ENCODE data around the gene ALG13. TPM values are rescaled to one million over a fixed set of nuclear protein-coding genes. Genes with fewer than 3 reads are reported as not detected.
"Not testable (repeated sequence)": the region's sequence is repeated elsewhere in the genome, so short reads cannot be mapped to it uniquely, and the experiment has no call there.

ALG13 gene
- total RNA-seq = 97.1 TPM

DNA sequence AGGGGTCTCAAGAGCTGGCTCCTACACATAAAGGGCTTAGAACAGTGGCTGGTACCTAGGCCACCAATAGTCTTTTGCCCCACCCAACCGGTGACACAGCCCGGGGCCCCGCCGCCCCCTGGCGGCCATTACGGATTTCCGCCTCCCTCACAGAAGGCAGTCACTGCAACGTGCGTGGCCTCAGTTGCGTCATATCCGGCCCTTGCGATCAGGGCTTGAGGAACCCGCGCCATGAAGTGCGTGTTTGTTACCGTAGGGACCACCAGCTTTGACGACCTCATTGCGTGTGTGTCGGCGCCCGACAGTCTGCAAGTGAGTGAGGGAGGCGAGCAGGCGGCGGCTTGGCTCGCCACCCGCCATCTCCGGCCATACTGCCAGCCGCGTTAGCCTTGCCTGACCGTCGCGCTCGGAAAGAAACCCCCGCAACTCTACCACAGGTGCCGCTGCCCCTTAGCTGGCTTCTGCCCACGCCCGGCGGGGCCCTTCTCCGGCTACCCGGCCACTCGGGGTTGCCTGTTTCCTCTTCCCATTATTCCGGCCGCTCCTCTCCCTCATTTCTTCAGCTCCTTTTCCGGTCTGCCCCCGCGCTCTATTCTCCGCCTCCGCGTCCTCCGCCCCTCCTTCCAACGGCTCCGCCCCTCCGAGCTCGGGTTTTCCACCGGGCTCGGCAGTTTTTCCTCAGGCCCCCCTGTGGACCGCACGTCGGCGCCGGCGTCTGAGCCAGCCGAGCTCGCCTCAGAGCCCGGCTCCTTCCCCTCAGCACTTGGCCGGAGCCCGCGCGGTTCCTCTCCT, at the start of gene ALG13:
ALG13 (plus strand) TSS at position 183 of the 792 bp plus-strand sequence; CDS start at position 232, 49 bp downstream.
- Histone ChIP-seq H3K4me1 (ENCODE audit: insufficient read depth, low read length) (peaks cover 23% of the 10 kb centered on the region), H3K27me3 (ENCODE audit: insufficient read depth, low read length) (no peaks in the 10 kb centered on the region), H3K9me3 (ENCODE audit: low read depth, low read length) (no peaks in the 10 kb centered on the region), H3K4me3 (ENCODE audit: low read length) (peak within 1 kb of the TSS; percentile 75)

DNA sequence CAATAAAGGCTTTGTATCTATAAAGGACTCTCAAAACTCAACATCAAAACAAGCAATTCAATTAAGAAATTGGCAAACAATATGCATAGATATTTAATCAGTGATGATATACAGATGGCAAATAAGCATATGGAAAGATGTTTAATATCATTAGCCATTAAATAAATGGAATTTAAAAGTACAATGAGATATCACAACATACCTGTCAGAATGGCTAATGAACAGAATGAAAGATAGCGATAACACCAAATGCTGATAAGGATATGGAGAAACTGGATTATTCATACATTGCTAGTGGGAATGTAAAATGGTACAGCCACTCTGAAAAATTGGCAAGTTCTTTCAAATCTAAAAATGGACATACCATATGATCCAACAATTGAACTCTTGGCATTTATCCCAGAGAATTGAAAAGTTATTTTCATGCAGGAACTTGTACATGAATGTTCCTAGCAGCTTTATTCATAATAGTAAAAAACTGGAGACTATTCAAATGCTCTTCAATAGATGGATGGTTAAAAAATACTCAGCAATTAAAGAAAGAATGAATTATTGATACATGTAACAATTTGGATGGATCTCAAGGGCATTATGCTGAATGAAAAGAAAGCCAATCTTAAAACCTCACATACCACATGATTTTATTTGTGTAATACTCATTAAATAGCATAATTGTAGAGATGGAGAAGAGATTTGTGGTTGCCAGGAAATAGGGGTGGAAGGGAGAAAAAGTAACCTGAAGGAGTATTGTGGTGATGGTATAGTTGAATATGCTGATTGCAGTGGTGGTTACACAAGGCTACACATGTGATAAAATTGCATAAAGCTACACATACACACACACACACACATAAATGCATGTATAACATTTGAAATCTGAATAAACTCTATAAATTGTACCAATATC, 45.9 kb upstream of the ALG13 start:
- Histone ChIP-seq H3K27me3 (ENCODE audit: insufficient read depth, low read length) (no peaks in the 10 kb centered on the region), H3K4me1 (ENCODE audit: insufficient read depth, low read length) (no peaks in the 10 kb centered on the region), H3K9me3 (ENCODE audit: low read depth, low read length) (no peaks in the 10 kb centered on the region), H3K4me3 (ENCODE audit: low read length) (no peak overlapping the region)

DNA sequence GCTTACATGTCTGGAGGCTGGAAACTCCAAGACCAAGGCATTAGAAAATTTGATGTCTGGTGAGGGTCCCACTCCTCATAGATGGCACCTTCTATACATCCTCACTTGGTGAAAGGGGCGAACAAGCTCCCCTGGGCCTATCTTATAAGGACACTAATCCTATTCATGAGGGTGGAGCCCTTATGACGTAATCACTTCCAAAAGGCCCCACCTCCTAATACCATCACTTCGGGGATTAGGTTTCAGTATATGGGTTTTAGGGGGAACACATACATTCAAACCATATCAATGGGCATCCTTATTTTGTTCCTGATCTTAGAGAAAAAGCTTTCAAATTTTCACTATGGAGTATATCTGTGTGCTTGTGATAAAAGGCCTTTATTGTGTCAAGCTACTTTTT, 39.0 kb upstream of the ALG13 start:
- Histone ChIP-seq H3K9me3 (ENCODE audit: low read depth, low read length) (no peaks in the 10 kb centered on the region), H3K4me1 (ENCODE audit: insufficient read depth, low read length) (no peaks in the 10 kb centered on the region), H3K4me3 (ENCODE audit: low read length) (no peak overlapping the region), H3K27me3 (ENCODE audit: insufficient read depth, low read length) (no peaks in the 10 kb centered on the region)

DNA sequence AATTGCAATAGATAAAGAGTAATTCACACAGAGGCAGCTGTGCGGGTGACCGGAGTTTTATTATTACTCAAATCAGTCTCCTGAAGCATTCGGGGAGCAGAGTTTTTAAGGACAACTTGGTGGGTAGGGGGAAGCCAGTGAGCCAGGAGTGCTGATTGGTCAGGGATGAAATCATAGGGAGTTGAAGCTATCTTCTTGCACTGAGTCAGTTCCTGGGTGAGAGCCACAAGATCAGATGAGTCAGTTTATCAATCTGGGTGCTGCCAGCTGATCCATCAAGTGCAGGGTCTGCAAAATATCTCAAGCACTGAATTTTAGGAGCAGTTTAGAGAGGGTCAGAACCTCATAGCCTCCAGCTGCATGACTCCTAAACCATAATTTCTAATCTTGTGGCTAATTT, 35.8 kb upstream of the ALG13 start:
- not testable (repeated sequence) for H3K9me3 ChIP-seq (ENCODE audit: low read depth, low read length); H3K4me3 ChIP-seq (ENCODE audit: low read length); H3K27me3 ChIP-seq (ENCODE audit: insufficient read depth, low read length); H3K4me1 ChIP-seq (ENCODE audit: insufficient read depth, low read length)

DNA sequence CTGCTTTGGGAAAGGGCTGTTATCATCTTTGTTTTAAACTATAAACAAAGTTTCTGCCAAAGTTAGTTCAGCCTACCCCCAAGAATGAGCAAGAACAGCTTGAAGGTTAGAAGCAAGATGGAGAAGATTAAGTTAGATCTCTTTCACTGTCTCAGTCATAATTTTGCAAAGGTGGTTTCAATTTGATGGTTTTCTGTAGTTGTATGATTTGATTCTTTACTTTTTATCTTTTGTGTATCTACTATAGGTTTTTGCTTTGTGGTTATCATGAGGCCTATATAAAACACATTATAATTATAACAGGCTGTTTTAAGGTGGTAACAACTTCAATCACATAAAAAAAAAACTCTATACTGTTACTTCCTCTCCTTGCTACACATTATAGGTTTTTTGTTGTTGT, 35.4 kb upstream of the ALG13 start:
- Histone ChIP-seq H3K4me3 (ENCODE audit: low read length) (no peak overlapping the region), H3K9me3 (ENCODE audit: low read depth, low read length) (no peaks in the 10 kb centered on the region), H3K4me1 (ENCODE audit: insufficient read depth, low read length) (no peaks in the 10 kb centered on the region), H3K27me3 (ENCODE audit: insufficient read depth, low read length) (no peaks in the 10 kb centered on the region)

DNA sequence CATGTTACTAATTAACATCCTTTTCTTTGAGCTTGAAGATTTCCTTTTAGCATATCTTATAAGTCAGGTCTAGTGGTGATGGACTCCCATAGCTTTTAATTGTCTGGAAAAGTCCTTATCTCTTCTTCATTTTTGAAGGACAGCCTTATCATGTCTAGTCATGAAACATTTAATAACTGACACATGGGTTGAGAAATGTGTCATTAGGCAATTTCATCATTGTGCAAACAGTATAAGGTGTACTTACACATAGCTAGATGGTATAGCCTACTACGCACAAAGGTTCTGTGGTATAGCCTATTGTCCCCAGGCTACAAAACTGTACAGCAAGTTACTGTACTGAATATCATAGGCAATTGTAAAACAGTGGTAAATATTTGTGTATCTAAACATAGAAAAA, 34.5 kb upstream of the ALG13 start:
- no peaks in the 10 kb centered on the region for H3K9me3 ChIP-seq (ENCODE audit: low read depth, low read length)
- no peak overlapping the region for H3K4me3 ChIP-seq (ENCODE audit: low read length)
- H3K4me1 ChIP-seq (ENCODE audit: insufficient read depth, low read length) = no peaks in the 10 kb centered on the region
- no peaks in the 10 kb centered on the region for H3K27me3 ChIP-seq (ENCODE audit: insufficient read depth, low read length)

DNA sequence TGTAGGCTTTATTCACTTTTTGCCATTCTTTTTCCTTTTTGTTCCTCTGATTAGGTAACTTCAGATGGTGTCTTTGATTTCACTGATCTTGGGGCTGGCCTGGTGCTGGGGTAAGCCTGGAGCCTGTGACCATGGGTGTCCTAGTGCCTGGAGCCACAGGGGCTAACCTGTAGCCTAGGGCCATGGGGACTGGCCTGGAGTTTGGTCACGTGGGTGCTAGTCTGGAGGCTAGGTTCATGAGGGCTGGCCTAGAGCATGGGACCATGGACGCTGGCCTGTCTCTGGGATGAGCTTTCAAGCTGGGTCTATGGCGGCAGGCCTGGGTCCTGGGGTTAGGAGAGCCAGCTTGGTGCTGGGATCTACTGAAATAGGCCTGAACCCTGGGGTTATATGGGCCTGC, 32.2 kb upstream of the ALG13 start:
- Histone ChIP-seq H3K4me1 (ENCODE audit: insufficient read depth, low read length) (no peaks in the 10 kb centered on the region), H3K4me3 (ENCODE audit: low read length) (no peak overlapping the region), H3K9me3 (ENCODE audit: low read depth, low read length) (no peaks in the 10 kb centered on the region), H3K27me3 (ENCODE audit: insufficient read depth, low read length) (no peaks in the 10 kb centered on the region)

DNA sequence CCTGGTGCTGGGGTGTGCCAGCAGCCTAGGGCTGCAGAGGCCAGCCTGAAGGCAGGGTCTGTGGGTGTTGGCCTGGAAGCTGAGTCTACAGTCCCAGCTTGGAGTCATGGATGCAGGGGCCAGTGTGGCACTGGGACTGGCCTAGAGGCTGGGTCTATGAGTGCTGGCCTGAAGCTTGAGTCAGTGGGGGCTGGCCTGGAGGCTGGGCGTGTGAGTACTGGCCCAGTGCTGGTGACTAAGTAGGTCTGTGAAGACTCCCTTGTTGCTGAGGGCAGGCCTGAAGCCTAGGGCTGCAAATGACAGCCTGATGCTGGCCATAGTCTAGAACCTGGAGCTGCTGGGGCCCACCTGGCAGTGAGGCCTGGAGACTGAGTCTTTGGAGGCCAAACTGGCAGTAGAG, 31.3 kb upstream of the ALG13 start:
- Histone ChIP-seq H3K4me1 (ENCODE audit: insufficient read depth, low read length) (no peaks in the 10 kb centered on the region), H3K4me3 (ENCODE audit: low read length) (no peak overlapping the region), H3K9me3 (ENCODE audit: low read depth, low read length) (no peaks in the 10 kb centered on the region), H3K27me3 (ENCODE audit: insufficient read depth, low read length) (no peaks in the 10 kb centered on the region)

DNA sequence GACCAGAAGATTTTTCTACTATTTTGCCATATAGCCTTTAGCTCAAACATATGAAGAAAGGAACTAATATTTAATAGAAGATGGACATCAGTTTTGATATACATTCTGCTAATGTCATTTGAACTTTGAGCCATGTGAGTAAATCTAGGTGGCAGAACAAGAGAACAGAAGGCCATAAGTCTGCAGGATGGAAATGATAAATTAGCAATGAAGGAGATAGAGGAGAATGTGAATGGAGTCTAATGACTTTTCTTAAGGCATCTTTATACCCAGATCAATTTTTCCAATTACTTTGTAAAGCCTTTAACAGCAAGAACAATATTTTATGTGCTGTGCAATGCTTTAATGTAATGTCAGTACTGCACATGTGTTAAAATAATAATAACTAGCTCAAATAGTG, 30.1 kb upstream of the ALG13 start:
- H3K9me3 ChIP-seq (ENCODE audit: low read depth, low read length) = no peaks in the 10 kb centered on the region

DNA sequence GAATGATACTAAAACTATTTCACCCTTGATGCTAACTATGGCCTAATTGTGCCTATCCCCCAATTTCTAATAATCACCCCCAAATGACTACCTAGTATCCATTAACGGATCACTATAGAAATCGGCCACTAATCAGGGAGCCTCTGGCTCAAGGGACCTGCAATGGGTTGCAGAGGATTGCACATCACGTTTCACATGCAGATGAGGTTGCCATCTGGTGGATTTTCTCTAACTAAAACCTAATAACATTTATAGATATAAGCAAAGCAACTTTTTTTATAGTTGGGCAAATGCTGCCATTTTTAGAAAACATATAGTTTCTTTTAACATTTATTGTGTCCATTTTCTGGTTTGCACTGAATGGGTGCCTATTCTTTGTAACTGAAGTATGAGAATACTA, 28.3 kb upstream of the ALG13 start:
- H3K27me3 ChIP-seq (ENCODE audit: insufficient read depth, low read length) = no peaks in the 10 kb centered on the region
- no peaks in the 10 kb centered on the region for H3K4me1 ChIP-seq (ENCODE audit: insufficient read depth, low read length)
- no peaks in the 10 kb centered on the region for H3K9me3 ChIP-seq (ENCODE audit: low read depth, low read length)
- no peak overlapping the region for H3K4me3 ChIP-seq (ENCODE audit: low read length)

More for the DNA sequence above, 30.1 kb upstream of the ALG13 start:
- no peaks in the 10 kb centered on the region for H3K4me1 ChIP-seq (ENCODE audit: insufficient read depth, low read length)
- H3K4me3 ChIP-seq (ENCODE audit: low read length) = no peak overlapping the region
- no peaks in the 10 kb centered on the region for H3K27me3 ChIP-seq (ENCODE audit: insufficient read depth, low read length)

DNA sequence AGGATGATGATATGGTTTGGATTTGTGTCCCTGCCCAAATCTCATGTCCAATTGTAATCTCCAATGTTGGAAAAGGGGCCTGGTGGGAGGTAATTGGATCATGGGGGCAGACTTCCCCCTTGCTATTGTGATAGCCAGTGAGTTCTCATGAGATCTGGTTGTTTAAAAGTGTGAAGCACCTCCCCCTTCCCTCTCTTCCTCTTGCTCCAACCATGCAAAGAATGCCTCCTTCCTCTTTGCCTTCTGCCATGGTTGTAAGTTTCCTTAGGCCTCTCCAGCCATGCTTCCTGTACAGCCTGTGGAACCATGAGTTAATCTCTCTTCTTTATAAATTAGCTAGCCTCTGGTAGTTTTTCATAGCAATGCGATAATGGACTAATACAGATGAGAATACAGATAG, 19.7 kb upstream of the ALG13 start:
- H3K4me3 ChIP-seq (ENCODE audit: low read length) = no peak overlapping the region
- no peaks in the 10 kb centered on the region for H3K27me3 ChIP-seq (ENCODE audit: insufficient read depth, low read length)
- peaks cover 5% of the 10 kb centered on the region for H3K4me1 ChIP-seq (ENCODE audit: insufficient read depth, low read length)
- no peaks in the 10 kb centered on the region for H3K9me3 ChIP-seq (ENCODE audit: low read depth, low read length)

DNA sequence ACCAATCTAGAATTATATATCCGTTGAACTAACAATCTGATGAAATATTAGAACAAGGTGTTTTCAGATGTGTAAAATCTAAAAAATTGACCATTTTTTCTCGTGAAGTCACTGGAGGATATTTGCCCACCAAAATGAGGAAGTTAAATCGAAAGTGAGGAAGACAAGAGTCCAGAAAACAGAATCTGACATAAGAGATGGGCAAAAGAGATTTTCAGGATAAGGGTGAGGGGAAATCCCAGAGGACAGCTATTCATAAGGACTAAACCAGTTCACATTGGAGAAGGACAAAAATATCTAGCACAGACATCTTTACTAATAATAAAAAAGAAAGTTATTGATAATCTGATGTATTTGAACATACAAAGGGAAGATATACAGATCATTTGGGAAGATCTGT, 18.7 kb upstream of the ALG13 start:
- Histone ChIP-seq H3K27me3 (ENCODE audit: insufficient read depth, low read length) (no peaks in the 10 kb centered on the region), H3K4me1 (ENCODE audit: insufficient read depth, low read length) (peaks cover 5% of the 10 kb centered on the region), H3K9me3 (ENCODE audit: low read depth, low read length) (no peaks in the 10 kb centered on the region), H3K4me3 (ENCODE audit: low read length) (no peak overlapping the region)

DNA sequence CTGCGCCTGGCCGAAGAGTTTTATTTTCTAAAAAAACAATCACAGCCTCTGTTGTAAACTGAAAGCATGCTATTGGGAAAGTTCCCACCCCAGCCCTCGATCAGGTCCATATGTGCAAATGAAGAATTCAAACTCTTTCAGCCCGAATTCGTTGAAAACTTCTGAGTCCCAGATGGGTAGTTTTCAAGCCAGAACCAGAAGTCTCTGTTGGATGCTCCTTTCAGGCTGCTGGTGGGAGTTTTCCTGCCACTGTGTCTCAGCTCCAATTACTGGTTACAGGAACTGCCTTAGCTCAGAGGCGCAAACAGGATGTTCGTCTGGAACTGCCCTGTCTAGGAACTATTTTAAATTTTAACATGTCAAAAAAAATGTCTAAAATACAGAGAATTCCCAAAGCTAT, 9.3 kb upstream of the ALG13 start:
- H3K9me3 ChIP-seq (ENCODE audit: low read depth, low read length) = no peaks in the 10 kb centered on the region
- no peaks in the 10 kb centered on the region for H3K4me1 ChIP-seq (ENCODE audit: insufficient read depth, low read length)
- no peak overlapping the region for H3K4me3 ChIP-seq (ENCODE audit: low read length)
- H3K27me3 ChIP-seq (ENCODE audit: insufficient read depth, low read length) = no peaks in the 10 kb centered on the region

DNA sequence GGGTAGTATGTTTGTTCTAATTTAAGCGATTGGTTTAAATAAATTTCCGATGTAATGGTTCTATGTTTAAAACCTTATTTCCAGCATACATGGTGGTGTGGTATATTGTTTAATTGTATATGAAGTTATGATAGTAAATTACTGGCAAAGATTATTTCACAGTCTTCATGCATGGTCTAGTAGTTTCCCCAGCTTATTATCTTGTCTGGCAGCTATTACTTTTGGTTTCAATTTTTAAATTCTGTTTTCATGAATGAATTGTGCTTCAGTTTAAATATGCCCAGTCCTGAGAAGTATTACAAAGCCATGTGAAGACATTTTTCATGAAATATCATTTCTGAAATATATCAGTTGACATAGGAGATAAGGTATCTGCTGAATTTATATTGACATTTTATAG, 6.3 kb downstream of the ALG13 start:
- no peaks in the 10 kb centered on the region for H3K27me3 ChIP-seq (ENCODE audit: insufficient read depth, low read length)
- no peak overlapping the region for H3K4me3 ChIP-seq (ENCODE audit: low read length)
- H3K4me1 ChIP-seq (ENCODE audit: insufficient read depth, low read length) = peaks cover 18% of the 10 kb centered on the region
- H3K9me3 ChIP-seq (ENCODE audit: low read depth, low read length) = no peaks in the 10 kb centered on the region

DNA sequence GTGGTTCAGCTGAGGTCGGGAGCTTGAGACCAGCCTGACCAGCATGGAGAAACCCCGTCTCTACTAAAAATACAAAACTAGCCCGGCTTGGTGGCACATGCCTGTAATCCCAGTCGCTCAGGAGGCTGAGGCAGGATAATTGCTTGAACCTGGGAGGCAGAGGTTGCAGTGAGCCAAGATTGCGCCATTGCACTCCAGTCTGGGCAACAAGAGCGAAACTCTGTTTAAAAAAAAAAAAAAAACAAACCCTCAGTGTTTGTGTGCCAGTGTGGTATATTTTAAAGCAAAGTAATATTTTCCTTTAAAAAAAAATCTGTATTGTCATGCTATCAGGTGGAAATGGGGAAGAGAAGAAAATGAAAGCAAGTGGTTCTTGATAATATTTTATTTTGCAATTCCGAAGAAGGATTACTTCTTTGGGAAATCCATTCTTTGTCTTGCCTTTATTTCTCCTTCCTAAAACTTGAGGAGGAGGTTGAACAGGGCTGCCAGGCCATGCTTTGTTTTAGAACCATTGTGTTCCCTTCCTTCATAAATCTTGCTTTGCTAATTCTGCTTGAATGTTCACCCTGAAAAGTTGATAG, 14.4 kb downstream of the ALG13 start:
- H3K4me1 ChIP-seq (ENCODE audit: insufficient read depth, low read length) = no peaks in the 10 kb centered on the region
- no peaks in the 10 kb centered on the region for H3K27me3 ChIP-seq (ENCODE audit: insufficient read depth, low read length)
- H3K9me3 ChIP-seq (ENCODE audit: low read depth, low read length) = no peaks in the 10 kb centered on the region
- H3K4me3 ChIP-seq (ENCODE audit: low read length) = no peak overlapping the region

Data from mononuclear cell (primary cell).